ENCODE results near the gene HES3.
"Not testable (repeated sequence)": the region's sequence is repeated elsewhere in the genome, so short reads cannot be mapped to it uniquely, and the experiment has no call there.

HES3 gene

DNA sequence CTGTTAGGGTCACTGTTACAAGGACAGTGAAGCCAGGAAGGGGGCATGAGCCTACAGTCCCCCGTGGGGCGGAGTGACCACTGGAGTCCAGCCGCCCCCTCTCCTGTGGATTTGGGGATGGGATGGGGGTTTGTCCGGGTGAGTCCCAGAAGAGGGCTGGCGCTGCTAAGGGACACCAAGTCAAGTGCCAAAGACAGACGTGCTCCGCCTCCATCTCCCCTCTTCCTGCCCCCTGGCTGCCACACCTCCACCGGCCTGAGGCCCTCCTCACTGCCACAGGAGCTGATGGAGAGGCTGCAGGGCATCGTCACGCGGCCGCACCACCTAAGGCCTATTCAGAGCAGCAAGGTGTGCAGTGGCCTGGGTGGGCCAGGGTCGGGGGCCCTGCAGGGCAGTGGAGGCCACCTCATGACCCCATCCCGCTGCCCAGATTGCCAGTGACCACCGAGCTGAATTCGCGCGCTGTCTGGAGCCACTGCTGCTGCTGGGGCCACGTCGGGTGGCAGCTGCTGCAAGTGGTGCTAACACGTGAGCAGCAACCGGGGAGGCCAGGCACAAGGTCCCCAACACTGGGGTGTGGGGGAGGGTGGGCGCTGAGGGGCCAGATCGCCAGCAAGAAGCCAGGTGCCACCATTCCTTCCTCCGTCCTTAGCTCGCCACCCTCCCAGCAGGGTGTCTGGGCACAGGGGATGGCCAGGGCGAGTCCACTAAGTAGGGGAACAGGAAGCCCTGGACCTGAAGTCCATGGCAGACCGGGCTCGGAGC lies 33.2 kb upstream of the HES3 start:
- H3K4me3 ChIP-seq (ENCODE audit: low read depth, low read length), result no peak overlapping the region
- no peak for TF ChIP-seq CTCF (IDR thresholded peaks at IDR 0.05; ENCODE audit: low read depth, low read length)

DNA sequence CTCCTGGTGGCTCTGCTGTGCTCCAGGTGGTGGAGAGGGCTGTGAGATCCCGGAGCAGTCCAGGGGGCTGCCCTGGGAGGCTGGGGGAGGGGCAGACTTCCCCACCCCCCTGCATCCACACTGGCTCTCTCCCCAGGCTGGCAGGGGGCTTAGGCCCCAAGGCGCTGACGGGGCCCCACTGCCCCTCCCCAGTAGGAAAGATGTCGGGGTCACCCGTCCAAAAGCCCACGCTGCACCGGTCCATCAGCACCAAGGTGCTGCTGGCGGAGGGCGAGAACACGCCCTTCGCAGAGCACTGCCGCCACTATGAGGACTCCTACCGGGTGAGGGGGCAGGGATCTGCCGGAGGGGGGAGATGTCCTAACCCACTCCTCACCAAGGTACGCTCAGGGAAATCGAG lies 32.2 kb upstream of the HES3 start:
- H3K4me3 ChIP-seq (ENCODE audit: low read depth, low read length), result no peak overlapping the region
- TF ChIP-seq CTCF (IDR thresholded peaks at IDR 0.05; ENCODE audit: low read depth, low read length), result no peak

- TF ChIP-seq CTCF (IDR thresholded peaks at IDR 0.05; ENCODE audit: low read depth, low read length), result no peak
- H3K4me3 ChIP-seq (ENCODE audit: low read depth, low read length), result no peak overlapping the region
Observed at GRCh38 chr1:6212193-6212959, 31.6 kb upstream of the HES3 start.

GRCh38 chr1:6218375-6219164 lies 25.4 kb upstream of the HES3 start:
- H3K4me3 ChIP-seq (ENCODE audit: low read depth, low read length), result no peak overlapping the region

GRCh38 chr1:6219641-6220040 lies 24.3 kb upstream of the HES3 start:
- not testable (repeated sequence) for H3K4me3 ChIP-seq (ENCODE audit: low read depth, low read length)

More at GRCh38 chr1:6218375-6219164, 25.4 kb upstream of the HES3 start:
- no peak for TF ChIP-seq CTCF (IDR thresholded peaks at IDR 0.05; ENCODE audit: low read depth, low read length)

DNA sequence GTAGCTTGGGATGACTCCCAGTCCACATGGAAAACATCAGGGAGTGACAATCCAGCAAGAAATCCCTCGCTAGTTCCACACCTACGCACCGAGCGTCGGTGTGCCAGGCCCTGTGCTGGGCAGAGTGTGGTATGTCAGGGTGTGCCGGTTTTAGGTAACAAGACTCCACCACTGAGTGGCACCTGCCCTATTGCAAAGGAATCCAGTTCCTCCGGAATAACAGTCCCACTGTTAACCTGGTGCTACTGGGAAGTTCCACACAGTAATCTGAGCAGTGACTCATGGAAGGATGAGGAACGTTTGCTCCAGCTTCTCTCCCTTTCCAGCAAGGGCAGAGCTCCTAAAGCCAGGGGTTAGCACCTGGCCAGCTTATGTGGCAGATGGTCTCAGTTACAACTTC lies 23.7 kb upstream of the HES3 start:
- no peak overlapping the region for H3K4me3 ChIP-seq (ENCODE audit: low read depth, low read length)
- TF ChIP-seq CTCF (IDR thresholded peaks at IDR 0.05; ENCODE audit: low read depth, low read length), result no peak

- H3K4me3 ChIP-seq (ENCODE audit: low read depth, low read length), result no peak overlapping the region
- no peak for TF ChIP-seq CTCF (IDR thresholded peaks at IDR 0.05; ENCODE audit: low read depth, low read length)
Observed at GRCh38 chr1:6221210-6221784, 22.7 kb upstream of the HES3 start.

Measured in WI38 (cell line).